GOT3 (cell line): ENCODE data around the gene TRNAU1AP.

ENCODE experiments used
- DNase-seq: peaks from one replicate; lab custom pipeline; 2025; ENCODE audit warnings: mixed read lengths; lab: John Stamatoyannopoulos, UW

TRNAU1AP gene

DNA sequence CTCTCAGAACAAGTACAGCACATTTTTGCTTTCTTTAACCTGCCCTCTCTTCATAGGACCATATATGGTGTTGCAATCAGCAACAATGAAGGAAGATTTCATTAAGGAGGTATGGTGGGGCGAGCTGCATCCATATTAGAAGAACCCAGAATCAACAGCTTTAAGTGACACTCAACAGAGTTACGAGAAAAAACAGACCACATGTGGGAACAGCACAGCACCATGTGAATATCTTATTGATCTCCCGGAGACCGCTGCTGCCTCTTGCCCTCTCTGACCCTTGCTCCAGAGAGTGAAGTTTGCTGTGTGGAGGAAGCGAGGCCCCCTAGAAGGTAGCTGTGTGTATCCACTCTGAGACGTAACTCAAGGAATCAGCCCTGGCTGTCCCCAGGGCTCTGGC lies 52.1 kb downstream of the TRNAU1AP start:
- DNase-seq: no peak

DNA sequence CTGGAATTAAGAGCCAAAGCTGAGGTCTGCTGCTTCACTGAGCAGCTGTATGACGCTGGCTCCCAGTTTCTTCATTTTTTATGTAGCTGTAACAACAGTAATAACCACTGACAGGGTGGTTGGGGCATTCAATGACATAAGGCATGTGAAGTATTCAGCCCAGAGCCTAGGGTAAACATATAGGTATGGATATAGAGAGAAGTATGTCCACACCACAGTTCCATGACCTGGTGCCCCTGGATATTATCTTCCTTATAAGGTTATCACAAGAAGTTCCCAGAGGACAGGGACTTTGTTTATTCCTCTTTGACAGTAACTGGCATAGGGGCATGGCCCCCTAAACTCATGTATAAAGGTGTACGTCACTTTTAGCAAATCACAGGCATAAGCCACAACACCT lies 53.9 kb downstream of the TRNAU1AP start:
- DNase-seq: no peak

DNA sequence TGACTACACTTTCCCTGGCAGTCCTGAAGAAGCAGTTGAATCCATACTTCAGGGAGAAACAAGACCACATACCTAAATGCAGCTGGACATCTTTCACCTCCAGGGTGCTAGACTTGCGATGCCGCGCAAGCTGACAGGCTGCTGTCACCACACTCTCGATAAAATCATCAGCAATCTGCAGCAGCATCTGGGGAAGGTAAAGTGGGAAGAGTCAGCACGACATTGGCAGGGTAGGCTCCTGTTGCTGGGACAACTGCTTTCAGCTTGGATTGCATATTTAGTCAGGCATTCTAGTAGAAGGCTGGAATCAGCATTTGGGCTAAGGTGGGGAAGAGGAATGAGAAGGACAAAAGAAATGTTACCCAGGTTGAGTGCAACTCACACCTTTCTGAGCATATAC lies 60.3 kb downstream of the TRNAU1AP start:
- DNase-seq: no peak
